ENCODE measurements around the gene LDLRAD2.

DNA sequence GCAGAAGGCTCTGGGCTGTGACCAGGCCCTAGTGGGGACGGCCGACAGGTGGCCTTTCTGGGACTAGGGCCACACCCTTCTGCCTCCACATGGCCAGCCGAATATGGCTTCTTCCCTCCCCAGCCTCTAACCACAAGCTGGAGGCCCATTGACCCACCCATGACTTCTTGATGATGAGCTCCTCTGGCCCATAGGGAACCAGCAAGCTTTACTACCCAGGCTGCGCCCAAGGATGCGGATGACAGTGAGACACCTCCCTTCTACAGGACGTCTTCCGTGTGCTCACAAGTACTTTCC, 41.0 kb downstream of the LDLRAD2 start:
- TF ChIP-seq CTCF (IDR thresholded peaks at IDR 0.05), result no peak
- no peak for TF ChIP-seq POLR2AphosphoS5 (IDR thresholded peaks at IDR 0.05)
